ENCODE measurements around the gene HMX1.

- TF ChIP-seq CTCF (optimal IDR thresholded peaks at IDR 0.05 in 1 of 3, IDR thresholded peaks at IDR 0.05 in 1 of 3, conservative IDR thresholded peaks at IDR 0.05 in 1 of 3; ENCODE audit: extremely low read depth in 1 of 3, insufficient read depth in 2 of 3, low read length in 3 of 3) (no peak), EZH2 (IDR thresholded peaks at IDR 0.05; ENCODE audit: low read length) (no peak)
Observed at GRCh38 chr4:8904041-8904501, 32.4 kb upstream of the HMX1 start.

Measured in keratinocyte (primary cell).